GM21367 (cell line): ENCODE data around the gene M1AP.
"Not testable (repeated sequence)": the region's sequence is repeated elsewhere in the genome, so short reads cannot be mapped to it uniquely, and the experiment has no call there.

Source experiments
- ATAC-seq: cut with Tn5 transposase; IDR thresholded peaks from one replicate; pipeline ENCODE4 v1.9.1; 2021; ENCODE audit not compliant: unreplicated experiment

M1AP gene

DNA sequence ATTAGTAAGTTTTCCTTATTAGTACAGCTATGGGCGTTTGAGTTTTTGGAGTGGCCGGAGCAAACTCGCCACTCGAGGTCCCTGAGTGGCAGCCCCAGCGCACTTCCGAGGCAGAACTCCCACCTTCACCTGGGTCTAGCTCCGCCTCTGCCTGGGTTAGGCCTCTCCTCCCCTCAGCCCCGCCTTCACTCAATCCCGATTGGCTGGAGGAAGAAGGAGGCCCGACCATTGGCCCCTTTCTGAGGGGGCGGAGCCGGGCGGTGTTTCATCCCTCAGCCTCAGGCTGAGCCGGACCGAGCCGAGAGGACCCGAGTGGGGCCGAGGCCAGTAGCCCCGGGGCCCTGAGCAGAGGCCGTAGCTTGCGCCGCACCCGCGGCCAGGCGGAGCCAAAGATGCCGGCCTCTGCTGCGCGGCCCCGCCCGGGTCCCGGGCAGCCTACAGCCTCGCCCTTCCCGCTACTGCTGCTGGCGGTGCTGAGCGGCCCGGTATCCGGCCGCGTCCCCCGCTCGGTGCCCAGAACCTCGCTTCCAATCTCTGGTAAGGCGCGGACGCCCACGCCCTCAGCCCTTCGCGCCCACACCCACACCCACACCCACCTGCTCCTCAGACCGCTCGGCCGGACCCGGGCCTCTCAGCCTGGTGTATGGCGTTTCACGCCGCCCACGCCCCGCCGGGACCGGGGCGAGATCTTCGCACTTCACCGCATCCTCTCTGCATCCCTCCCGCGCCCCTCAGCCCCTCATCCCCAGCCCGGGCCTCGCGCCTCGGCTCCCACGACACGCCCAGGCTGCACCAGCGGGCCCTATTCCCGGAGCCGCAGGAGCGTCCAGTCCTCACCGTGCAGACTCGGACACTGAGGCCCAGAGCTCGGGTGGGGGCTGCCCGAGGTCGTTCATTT is 6.1 kb upstream of the M1AP start, which contains the start of gene SEMA4F:
TSS of gene SEMA4F (plus strand) at position 263 of the 898 bp plus-strand sequence. CDS start at position 393, 130 bp downstream.
- peak; percentile 100 for ATAC-seq

DNA sequence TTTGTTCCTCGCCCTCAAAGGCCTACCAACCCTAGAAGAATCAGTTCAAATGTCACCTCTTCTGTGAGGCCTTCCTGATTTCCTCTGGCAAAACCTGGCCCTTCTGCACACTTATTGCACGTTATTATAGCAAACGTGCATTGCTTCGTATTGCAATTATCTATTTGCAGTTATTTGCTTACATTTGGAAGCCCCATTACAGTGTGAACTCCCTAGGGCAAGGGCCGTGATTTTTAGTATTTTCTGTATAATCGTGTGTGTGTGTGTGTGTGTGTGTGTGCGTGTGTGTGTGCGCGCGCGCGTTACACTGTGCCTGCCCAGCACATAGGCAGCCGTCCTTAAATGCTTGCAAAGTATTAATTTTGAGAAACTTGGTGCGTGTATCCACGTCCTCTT is 5.5 kb upstream of the M1AP start:
- peak; percentile 12 for ATAC-seq

DNA sequence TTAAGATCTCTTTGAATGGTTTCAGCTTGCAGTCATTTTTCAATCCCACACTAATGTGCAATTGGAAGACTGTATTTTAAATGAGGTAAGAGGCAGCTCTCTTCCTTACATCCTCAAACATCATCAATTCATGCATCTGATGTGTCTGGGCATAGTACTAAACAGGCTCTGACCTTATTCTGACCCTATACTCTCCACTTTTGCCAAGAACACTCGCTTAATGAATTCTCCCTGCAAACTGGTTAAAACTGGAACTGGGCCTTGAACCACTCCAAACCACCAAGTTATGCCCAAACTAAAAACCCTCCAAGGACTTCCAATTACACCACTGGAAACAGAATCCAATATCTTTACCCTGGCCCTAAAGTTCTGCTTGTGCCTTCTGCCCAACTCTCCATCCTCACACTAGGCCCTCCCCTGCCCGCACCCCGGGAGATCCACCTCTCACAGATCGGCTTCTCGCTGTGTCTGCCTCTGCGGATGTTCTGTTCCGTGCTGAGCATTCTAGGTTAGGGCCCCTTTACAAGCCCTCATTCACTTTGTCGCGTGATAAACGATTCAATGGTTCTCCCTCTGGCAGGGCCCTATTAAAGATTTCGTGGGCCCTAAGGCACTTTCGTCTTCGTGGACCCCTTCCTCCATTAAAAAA is 1.2 kb downstream of the M1AP start:
- no peak for ATAC-seq

DNA sequence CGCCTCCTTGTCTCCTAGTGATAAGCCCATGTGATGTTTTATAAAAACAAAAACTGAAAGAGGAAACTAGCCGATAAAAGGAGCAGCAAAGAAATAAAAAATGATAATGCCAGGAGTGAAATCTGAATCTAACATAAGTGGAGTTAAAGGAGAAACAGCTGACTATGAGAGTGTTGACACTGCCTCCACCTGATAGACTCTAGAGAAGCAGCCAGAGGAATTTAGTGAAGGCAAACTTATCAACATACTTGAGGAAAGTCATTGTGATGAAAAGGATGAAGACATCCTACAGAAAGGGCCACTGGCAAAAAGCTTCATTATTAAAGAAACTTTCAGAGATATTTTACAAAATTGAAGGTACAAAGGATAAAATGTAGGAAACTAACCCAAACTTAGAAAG is 1.9 kb downstream of the M1AP start:
- ATAC-seq = no peak

DNA sequence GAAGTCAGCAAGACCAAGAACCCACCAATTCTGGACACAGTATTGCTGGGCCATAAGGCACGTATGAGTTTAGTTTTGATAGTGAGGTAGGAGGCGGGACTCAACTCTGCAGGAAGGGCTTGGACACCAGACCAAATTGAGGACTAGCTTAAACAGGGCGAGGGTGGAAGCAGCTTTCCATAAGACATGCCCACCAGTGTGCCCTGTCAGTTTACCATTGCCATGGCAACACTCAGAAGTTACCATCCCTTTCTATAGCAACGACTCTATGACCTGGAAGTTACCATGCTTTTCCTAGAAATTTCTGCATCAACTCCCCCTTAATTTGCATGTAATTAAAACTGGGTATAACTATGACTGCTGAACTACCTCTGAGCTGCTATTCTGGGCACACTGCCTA is 2.8 kb downstream of the M1AP start:
- ATAC-seq = no peak

DNA sequence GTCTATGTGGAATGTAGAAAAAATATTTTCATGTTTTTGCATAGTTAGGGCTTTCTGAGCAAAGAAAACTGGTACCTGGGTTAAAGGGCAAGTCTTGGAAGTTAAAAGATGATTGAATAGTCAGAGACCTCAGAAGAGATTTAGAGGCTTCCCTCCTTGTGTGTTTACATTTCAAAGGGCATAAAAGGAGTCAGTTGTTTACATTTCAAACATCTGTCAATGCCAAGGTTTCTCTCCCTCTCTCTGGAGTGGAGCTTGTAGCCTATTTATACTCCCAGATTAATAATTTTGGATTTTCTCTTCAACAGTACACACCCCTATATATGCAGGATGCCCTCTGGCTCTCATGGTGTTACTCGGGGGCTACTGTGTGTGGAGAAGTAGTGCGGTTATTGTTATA is 8.6 kb downstream of the M1AP start:
- ATAC-seq = no peak

DNA sequence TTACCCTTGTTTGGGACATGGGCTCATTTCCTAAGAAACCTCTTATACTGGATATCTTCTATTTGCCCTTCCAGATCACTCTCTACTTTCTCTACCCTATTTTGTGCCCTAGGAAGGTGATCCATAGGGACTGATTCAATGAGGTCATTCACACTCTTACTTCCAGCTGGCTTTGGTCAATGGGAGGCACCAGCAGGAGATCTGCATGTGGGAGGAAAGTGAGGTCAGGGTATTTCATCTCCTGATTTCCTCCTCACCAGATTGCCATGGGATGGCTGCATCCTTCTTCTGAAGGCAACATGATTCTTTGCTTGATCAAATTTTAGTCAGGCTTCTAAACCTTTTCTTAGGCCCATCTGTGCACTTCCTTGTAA is 15.2 kb downstream of the M1AP start:
- ATAC-seq = no peak

DNA sequence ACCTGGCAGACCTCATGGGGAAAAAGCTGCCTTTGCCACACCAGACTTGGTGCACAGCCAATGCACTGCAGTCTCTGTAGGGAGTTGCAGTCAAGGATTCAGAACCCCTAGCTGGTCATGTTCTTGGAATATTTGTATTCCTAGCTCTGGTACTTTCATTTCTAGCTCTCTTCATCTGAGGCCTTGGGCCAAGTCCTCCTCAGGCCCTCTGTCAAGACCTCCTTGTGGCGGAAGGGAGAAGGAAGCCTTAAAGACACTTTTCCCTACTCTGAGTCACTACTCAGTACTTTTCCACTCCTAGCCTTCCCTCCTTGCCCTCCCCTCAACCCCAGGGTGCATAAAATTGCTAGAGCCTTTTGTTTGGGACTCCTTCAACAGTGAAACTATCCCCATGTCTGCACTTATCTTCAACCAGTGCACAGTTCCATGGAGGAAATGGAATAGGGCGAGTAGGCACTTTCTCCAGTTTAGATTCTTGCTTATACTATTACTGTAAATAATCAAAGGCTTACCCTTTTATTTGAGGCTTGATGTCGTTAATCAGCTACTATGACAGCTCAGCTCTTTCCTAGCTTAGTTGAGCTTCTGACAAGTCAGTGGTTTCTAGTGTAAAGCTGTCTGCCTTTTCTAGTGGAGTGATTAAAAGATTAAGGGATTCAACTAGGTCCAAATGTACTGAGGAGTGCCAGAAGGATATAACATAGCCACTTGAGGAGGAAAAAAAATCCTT is 15.8 kb downstream of the M1AP start:
- no peak for ATAC-seq

DNA sequence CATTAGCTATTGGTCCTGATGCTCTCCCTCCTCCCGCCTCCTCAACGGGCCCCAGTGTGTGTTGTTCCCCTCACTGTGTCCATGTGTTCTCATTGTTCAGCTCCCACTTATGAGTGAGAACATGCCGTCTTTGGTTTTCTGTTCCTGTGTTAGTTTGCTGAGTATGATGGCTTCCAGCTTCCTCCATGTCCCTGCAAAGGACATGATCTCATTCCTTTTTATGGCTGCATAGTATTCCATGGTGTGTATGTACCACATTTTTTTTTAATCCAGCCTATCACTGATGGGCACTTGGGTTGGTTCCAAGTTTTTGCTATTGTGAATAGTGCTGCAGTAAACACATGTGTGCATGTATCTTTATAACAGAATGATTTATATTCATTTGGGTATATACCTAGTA is 17.7 kb downstream of the M1AP start:
- not testable (repeated sequence) for ATAC-seq

DNA sequence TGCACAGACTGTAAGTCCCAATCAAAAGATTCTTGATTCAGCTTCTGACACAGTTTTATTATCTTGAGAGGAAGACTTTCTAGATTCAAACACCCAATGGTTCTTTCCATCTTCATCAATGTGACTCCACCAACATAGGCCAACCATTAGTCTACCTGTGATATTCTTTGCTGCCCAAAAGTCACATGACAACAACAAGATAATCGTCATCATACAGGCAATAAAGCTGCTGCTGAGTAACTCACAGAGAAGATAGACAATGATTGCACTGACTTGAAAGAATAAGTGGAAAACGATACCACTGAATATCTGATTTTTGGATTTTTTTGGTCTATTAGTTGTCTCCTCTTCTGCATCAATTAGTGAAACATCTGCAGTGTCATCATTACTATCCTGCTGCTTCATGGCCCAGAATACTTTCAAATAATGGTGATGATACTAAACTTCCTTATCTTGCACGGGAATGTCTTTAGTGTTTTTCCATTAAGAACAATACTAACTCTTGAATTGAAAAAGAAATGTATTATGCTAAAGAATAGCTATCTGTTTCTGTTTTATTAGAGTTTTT is 19.5 kb downstream of the M1AP start:
- ATAC-seq = no peak

DNA sequence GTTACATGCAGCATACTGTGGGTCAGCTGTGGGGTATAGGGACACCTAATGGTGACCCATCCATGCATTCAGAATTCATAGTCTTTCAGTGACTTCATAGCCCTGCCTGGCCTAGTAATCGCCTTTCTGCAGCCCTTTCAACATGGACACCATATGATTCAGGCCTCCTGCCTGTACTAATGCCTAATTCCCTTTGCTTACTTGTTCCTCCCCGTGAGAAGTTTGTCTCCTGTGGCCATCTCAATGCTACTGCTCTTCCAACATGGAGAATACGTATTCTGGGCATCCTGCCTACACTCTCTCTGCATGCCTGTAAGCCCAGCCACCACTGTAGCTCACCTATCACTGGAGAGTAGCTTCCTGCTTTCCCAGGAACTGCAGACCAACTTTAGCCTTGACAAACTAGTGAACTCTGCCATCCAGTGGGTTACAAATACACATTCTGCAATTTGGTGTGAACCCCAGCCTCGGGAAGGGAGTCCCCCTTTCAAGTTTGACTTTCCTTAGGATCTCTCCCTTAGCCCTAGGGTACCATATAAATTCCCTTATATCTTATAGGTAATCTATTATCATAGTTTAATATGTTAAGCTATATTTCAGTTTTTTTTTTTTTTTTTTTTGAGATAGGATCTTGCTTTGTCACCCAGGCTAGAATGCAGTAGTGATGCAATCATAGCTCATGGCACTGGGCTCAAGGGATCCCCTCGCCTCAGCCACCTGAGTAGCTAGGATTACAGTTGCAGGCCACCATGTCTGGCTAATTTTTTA is 22.3 kb downstream of the M1AP start:
- no peak for ATAC-seq

DNA sequence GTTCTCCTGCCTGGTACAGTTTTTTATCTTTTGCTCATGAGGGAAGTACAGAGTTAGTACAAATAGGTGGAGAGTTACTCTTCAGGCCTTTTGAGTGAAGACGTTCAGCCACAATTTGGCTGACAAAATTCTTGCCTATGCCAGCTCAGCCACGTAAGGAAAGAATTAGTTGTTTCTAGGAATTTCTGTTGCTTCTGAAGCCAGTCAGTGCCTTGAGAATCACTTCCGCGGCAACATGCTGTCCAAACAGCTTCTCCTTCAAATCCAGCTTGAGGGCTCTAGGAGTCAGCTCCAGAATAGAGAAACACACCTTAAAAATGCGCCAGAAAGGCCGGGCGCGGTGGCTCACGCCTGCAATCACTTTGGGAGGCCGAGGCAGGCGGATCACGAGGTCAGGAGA is 27.5 kb downstream of the M1AP start:
- ATAC-seq = no peak

DNA sequence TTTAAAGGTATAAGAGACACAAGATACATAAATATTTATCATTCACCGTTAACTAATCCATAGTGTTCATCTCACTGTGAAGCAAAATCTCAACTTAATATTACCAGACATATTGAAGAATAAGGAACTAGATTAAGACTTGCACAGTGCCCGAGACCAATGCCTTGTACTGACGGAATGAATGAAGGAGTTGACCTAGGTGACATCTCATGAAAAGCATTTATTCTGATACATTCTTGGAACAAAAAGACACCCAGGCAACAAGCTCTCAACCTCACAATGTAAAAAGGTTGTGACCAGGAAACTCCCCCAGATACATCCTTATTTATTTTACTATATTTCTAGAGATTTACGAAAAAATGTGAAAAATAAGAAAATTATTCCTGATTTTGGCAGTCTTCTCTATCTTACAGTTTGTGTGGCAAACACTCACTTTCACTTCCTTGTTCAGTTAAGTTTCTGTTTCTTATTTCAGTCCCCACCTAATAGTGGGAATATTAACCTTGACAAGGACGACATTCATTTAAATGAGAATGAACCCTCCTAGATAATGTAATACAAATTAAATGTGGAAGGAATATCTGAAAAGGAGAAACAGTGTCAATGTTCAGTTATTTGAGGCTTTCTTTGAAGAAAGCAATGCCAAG is 28.4 kb downstream of the M1AP start:
- no peak for ATAC-seq

DNA sequence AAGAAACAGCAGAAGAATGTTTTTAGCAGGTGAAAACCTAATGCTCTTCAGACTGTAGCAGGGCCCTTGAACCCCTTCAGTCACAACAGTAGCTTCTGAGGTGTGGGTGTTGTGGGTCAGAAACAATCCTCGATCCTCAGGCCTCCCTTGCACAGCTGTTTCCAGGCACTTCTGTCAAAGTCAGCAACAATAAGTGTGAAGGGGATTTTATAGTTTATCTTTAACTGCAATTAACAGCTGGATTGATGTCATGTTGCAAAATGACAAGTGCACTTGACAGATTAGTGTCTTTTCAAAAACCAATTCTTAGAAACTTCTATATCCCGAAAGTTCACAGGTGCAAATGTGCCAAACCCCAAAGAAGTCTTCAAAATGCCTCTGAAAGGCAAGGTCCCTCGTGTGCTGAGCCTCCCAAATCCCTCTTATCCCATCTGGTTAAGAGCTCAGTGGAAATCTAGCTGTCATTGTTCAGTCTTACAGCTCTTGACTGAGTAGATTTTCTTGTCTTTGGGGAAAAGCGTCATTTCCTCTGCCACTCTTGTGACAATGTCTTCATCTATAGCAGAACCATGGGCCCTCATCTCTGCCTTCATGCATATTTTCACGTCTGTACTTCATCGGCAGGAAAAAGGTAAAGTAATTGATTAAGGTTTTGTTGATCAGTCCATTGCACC is 29.6 kb downstream of the M1AP start:
- no peak for ATAC-seq

DNA sequence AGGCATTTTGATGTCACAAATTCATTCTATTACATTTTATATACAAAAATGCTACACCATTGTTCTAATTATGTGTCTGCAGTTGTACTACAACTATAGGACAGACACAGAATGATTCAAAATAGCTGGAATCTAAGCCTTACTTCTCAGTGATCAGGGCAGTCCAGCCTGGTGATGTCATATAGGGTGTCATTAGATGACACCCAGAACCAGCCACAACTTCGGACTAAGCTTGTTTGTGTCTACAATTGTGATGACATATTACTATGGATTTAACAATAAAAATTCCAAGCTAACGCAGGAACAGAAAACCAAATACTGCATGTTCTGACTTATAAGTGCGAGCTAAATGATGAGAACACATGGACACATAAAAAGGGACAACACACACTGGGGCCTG is 31.0 kb downstream of the M1AP start:
- ATAC-seq = no peak

DNA sequence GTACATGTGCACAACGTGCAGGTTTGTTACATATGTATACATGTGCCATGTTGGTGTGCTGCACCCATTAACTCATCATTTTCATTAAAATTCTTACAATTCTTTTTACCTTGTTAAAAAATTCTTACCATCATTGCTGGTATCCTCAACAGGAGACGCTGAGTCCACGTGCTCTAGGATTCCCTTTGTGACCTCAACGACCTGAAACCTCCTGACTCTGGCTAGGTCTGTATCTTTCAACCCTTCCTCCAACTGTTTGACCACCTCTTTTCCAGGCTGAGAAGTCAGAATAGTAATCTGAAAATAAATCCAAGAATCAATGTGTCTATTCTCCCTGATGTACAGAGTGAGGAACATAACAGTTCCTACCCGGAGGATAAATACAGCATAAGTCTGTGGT is 41.2 kb downstream of the M1AP start:
- ATAC-seq = no peak

DNA sequence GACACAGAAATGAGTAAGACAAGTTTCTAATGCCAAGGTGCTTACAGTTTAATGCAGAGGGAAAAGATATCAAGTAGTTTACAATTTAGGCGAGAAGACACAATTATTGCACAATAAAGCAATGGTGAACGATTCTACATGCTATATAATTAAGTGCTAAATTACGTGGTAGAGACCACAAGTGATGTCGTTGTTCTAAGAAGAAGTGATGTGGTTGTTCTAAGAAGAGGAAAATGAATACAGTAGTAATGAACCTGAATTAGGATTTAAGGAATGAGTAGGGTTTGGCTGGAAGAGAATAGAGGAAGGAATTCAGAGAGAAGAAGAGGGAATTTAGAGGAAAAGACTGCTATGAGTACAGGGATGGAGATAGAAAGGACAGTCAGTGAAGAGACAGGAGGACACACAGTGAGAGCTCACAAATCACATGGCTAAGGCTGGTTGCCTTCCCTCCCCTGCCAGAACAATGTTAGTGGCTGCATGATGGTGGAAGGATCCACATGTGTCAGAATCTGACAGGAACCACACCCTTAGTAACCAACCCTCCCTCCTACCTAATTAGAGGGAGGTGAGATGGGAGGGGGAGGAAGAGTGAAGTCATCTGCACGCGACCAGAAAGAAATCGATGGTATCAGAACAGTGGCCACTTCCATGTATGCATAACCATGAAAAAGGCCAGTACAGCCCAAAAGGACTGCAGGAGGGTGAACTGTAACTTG is 44.7 kb downstream of the M1AP start:
- no peak for ATAC-seq

DNA sequence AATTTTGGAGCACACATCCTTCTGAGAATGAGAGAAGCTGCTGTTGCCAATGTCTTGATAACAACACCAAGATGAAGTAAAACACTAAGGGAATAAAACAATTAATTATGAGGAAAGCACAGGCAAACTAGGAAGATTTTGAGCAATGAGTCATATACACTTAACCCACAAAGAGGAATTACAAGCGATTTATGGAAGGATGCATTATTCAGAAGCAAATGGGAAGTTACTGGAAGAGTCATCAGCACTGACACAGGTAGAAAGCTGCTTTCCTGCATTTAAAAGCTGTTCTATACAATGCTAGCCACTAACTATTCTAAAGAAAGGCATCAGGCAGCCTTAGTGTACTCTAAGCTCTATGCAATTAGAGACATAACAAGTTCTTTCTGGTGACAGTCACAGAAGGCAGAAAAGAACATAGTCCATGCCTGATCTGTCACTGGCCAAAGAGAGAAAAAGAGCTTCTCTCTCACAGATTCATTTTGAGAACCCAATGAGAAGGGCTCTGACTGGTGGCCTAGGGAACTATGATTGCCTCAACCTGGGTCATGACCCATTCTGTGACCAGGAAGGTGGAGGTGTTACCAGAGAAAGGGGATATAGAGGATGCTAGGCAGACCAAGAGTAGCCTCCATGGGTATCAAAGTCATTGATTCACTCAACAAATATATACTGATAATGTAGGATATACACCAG is 45.4 kb downstream of the M1AP start:
- ATAC-seq = no peak
